NCI-H2171 (cell line): ENCODE data around the gene PRTN3.
"Not testable (repeated sequence)": the region's sequence is repeated elsewhere in the genome, so short reads cannot be mapped to it uniquely, and the experiment has no call there.

Experiments used
- DNase-seq: peaks from one replicate; lab custom pipeline; 2025; lab: John Stamatoyannopoulos, UW

Gene PRTN3

DNA sequence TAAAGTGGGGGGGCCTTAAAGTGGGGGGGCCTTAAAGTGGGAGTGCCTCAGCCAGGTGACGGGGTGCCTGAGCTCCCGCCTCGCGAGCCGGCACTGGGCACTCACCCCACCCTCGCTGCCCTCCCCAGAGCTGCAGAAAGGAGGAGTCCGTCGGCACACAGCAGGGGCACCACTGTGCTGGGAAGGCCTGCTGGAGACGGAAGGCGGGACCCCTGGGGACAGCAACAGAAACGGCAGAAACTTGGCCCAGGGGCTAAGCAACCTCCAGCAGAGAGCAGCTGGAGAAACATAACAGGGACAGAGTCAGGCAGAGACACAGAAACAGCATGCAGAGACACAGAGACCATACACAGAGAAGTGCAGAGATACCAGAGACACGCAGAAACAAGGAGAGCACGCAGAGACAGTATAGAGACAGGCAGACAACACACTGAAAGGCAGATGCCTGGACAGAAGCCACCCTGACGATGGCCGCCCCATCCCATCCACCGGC lies 26.5 kb downstream of the PRTN3 start:
- DNase-seq, result no peak

DNA sequence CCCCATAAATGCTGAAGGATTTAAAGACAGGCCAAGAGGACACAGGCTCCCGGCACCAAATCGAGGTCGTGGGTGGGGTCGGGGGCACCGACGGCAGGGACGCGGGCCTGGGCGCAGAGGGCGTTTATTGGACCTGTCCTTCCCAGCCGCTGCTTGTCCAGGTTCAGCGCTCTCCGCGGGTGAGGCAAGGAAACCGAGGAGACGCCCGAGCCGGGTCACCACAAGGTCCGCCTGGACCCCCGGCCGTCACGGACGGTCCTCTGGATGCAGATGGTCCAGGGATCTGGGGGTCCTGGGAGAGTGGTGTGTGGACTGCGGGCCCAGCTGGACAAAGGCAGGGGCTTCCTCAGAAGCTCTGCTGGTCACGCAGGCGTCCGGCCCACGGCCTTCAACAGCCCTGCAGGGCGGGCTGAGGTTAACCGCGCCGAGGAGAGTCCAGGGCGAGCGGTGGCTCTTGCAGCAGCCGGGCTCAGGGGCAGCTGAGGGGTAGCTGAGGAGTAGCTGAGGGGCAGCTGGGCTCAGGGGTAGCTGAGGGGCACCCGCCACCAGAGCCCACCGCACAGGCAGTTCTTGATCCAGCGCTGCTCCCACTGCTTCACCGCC lies 27.2 kb downstream of the PRTN3 start:
- DNase-seq, result no peak

DNA sequence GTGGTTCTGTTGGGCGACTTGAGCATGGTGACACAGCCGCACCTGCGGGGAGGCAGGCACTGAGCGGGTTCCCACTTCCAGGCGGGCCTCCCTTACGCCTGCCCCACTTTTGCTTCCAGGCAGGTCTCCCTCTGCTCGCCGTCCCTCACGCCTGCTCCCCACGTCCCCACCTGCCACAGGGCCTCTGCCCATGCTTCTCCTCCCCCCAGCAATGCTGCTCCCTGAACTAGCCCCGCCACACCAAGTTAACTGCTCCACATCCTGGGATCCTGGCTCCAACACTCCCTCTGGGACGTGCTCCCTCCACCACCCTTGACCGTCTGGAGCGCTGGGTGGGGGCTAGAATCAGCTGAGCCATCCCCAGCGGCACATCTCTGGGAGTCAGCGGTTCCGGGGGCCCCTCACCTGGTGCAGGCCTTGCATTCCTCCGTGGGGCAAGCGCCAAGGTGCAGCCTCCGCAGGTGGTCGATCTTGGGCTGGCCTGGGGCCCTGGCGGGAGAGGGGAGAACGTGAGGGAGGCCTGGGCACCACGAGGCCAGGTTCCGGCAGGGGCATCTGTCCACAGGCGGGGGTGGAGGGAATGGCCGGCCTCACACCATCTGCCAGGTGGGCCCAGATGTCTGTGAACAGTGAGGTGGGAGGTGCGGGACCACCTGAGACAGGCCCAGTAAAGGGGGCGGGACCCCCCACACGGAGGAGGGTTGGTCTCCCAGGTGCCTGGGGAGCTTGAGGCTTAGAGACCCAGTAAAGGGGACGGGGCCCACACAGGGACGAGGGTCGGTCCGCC lies 27.9 kb downstream of the PRTN3 start:
- DNase-seq, result no peak

DNA sequence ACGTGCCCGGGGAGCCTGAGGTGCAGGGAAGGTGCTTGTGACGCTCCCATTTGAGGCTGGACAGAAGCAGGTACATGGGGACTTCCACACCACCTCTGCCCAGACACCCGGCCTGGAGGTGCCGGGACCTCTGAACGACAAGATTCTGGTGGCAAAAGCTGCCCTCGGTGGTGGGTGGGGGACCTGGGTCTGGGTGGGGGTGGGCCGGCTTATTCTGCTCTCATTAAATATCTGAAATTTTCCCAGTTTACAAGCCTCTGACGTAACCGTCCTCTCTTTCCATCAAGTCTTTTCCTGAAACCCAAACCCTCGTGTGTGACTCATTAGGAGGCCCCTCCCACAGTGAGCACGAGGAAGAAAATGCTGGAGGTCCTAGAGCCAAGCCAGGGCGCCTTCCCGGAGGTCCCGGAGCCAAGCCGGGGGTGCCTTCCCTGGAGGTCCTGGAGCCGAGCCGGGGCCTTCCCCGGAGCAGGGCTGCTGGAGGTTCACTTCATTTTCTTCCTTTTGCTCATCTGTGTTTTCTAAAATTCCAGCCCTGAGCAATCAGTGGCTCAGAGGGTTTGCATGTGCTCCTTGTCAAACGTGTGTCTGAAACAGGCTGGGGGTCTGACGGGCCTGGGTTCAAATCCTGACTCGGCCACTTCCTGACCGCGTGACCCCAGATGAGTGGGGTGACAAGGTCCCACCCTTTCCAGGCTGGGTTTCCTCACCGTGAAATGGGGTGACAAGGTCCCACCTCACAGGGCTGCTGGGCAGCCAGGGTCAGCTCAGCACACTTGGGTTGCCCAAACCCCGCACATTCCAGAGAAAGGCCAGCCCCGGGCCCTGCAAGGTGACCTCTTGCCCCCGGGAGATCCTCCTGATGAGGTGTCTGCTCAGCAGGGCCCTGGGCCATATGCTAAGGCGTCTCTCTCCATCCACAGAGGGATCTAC lies 28.7 kb downstream of the PRTN3 start:
- DNase-seq, result no peak

DNA sequence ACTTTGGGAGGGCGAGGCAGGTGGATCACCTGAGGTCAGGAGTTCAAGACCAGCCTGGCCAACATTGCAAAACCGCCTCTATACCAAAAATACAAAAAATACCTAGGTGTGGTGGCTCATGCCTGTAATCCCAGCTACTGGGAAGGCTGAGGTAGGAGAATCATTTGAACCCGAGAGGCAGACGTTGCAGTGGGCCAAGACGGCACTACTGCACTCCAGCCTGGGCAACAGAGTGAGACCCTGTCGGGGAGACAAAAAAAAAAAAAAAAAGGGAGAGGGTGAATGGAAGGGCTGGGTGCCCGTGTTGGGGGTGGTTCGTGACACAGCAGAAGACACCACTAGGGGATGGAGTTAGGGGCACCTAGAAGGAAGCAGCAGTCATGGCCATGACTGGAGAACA lies 29.5 kb downstream of the PRTN3 start:
- DNase-seq, result no peak

DNA sequence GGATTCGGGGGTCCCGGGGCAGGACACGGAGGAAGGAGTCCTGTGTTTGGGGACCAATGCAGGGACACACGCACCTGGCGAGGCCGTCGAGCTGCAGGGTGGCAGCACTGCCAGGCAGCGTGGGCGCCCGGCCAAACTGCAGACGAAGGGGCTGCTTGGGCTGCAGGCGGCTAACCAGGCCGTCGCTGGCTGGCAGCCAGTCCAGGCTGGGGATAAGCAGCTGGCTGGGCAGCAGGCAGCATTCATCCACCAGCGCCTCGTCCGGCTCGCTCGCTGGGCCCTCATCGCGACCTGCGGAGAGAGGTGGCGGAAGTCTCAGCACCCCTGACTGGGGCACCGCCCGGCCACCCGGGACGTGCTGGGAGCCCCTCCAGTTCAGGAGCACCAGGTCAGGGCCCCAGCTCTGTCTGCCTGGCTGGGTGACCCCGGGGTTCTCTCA lies 30.2 kb downstream of the PRTN3 start:
- no peak for DNase-seq

DNA sequence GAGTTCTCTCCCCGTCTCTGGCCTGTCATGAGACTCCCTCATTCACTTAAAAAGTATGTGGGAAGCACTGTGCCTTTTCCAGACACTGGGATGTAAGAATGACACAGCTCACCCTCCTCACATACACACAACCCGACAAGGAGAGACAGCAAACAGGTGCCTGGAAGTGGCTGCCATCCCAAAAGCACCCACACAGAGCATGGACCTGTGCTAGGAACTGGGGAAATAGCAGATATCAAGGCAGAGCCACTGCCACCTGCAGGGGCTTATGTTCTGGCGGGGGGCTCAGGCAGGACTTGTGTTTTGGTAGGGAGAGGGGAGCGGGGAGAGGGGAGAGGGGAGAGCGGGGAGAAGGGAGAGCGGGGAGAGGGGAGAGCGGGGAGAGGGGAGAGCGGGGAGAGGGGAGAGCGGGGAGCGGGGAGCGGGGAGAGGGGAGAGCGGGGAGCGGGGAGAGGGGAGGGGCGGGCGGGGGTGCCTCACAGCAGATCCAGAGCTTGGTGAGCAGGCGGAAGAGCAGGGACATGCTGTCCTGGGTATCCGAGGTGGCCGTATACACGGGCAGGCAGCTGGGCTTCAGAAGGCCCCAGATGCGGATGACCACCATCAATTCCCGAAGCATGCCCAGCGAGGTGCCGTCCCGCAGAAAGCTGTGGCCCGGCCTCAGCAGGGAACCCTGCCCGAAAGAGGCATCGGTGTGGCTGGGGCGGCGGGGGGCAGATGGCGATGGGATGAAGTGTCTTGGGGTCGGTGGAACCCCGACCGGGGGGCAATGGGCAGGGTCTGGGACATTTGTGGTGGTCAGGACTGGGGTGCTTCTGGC lies 30.9 kb downstream of the PRTN3 start:
- no peak for DNase-seq

DNA sequence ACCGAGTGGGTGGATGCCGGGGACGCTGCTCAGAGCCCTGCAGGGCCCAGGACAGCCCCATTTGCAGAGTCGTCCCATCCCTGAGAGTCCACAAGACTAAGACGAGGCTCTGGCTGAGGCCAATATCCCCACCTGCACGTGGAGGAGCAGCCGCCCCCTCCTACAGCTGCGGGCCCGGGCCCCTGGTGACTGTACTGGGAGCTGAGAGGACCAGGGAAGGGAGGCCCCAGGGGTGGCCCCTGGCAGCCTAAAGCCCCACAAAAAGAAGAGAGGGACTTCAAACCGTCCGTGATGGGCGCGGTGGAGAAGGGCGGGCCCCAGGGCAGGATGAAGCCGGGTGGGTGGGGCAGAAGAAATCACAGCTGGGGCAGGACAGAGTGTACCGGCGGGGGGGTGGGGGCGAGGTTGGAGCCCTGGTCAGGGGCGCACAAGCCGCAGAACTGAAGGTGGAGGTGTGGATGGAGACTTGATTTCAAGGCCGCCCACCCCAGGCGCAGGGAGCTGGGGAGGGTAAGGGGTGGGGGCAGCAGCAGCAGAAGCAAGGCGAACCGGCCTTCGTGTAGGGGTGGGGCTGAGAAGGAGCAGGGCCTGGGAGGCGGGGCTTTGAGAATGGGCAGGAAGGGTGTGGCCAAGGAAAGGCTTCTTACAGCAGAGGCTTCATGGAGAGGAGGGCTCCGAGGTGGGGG lies 31.6 kb downstream of the PRTN3 start:
- DNase-seq, result peak; percentile 77

DNA sequence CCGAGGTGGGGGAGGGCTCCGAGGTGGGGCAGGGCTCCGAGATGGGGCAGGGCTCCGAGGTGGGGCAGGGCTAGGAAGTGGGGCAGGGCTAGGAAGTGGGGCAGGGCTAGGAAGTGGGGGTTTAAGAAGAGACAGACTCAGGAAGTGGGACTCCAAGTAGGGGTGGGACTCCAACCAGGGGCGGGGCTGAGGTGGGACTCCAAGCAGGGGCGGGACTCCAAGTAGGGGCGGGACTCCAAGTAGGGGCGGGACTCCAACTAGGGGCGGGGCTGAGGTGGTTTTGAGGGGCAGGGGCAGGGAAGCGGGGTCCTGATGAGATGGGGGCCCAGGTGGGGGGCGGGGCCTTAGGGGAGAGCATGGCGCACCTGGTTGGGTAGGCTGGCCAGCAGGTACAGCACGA lies 32.3 kb downstream of the PRTN3 start:
- DNase-seq, result no peak

DNA sequence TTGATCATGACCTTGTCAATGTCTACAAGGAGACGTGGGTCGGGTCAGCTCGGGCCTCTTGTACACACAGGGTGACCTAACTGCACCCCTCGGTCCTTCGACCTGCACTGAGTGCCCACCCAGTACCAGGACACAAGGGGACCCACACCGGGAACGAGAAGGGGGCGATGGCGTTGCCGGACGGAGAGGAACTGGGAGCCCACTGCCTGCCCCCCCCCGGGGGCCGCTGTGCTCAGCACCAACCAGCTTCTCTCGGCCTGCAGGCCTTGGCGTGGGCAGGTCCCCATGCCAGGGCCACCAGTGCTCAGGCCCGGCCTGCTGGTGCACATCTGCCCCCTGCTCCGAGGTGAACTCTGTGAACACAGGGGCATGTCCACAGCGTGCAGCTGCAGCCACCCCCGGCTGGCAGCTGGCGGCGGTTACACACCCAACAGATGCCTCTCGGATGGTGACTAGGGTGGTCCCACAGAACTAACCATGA lies 32.8 kb downstream of the PRTN3 start:
- DNase-seq, result no peak

DNA sequence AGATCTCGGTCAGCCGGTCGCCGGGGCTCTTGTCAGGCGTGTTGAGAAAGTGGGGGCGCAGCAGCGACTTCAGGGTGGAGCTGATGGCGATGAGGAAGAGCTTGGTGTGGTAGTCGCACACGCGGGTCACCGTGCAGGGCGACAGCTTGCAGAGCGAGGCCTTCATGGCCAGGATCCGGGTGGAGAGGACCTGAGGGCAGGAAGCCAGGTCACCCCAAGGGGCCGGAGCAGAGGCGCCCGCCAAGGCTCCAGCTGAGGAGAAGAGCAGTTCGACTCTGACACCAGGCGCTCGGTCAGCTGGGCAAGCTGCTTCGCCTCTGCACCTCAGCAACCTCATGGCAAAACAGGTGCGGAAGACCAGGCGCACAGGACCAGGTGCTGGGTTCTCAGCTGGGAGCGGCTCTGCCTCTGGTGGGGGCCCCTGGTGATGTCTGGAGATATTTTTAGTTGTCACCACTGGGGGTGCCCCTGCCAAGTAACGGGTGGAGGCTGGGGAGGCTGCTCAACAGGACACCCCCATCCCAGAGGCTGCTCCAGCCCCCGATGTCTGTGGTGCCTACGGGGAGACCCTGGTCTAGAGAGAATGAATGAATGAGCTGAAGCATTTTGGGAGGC lies 34.6 kb downstream of the PRTN3 start:
- DNase-seq, result no peak

DNA sequence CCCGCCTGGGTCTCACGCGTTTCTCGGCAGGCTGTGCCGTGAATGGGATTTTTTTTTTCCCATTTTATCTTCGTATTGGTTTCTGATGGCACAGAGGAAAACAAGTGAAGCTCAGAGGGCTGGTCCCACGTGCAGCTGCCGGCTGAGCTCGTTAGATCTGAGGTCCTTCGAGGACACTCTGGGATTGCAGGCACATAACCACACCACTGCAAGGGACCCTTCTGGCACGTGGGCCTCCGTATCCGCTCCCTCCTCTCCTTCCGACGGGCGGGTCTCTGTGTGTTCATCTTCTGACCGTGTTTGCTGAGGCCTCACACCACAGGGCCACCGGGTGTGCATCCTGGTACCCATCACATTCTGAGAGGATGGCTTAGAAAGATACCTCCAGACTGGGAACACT lies 35.3 kb downstream of the PRTN3 start:
- no peak for DNase-seq

DNA sequence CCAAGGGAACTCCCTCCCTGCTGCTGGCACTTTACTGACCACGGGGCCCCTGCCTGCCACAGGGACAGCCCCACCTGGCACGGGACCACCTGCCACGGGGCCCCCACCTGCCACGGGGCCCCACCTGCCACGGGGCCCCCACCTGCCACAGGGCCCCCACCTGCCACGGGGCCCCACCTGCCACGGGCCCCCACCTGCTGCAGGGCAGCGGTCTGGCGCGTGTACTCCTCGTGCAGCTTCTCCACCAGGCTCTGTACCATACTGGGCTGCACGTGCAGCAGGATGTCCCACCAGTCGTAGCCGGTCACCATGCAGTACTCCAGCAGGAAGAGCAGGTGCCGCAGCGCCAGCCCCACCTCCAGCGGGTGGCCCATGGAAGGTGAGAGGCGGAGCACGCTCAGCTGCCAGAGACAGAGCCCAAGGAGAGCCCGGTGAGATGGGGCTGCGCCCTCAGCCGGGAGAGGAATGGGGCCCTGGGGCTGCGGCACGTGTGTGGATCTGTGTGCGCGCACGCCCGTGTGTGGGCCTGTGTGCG lies 36.0 kb downstream of the PRTN3 start:
- DNase-seq, result no peak

DNA sequence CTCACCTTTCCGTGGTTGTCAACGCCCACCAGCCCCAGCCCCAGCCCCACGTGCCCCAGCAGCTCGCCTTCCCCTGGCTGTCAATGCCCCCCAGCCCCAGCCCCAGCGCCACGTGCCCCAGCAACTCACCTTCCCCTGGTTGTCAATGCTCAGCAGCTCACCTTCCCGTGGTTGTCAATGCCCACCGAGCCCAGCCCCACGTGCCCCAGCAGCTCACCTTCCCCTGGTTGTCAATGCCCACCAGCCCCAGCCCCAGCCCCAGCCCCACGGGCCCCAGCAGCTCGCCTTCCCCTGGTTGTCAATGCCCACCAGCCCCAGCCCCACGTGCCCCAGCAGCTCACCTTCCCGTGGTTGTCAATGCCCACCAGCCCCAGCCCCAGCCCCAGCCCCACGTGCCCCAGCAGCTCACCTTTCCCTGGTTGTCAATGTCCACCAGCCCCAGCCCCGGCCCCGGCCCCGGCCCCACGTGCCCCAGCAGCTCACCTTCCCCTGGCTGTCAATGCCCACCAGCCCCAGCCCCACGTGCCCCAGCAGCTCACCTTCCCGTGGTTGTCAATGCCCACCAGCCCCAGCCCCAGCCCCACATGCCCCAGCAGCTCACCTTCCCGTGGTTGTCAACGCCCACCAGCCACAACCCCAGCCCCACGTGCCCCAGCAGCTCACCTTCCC lies 37.3 kb downstream of the PRTN3 start:
- DNase-seq, result not testable (repeated sequence)

DNA sequence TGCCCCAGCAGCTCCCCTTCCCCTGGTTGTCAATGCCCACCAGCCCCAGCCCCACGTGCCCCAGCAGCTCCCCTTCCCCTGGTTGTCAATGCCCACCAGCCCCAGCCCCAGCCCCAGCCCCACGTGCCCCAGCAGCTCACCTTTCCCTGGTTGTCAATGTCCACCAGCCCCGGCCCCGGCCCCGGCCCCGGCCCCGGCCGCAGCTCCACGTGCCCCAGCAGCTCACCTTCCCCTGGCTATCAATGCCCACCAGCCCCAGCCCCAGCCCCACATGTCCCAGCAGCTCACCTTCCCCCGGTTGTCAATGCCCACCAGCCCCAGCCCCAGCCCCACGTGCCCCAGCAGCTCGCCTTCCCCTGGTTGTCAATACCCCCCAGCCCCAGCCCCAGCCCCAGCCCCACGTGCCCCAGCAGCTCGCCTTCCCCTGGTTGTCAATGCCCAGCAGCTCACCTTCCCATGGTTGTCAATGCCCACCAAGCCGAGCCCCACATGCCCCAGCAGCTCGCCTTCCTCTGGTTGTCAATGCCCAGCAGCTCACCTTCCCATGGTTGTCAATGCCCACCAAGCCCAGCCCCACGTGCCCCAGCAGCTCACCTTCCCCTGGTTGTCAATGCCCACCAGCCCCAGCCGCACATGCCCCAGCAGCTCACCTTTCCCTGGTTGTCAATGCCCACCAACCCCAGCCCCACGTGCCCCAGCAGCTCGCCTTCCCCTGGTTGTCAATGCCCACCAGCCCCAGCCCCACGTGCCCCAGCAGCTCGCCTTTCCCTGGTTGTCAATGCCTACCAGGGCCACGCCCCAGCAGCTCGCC lies 38.2 kb downstream of the PRTN3 start:
- DNase-seq, result not testable (repeated sequence)

DNA sequence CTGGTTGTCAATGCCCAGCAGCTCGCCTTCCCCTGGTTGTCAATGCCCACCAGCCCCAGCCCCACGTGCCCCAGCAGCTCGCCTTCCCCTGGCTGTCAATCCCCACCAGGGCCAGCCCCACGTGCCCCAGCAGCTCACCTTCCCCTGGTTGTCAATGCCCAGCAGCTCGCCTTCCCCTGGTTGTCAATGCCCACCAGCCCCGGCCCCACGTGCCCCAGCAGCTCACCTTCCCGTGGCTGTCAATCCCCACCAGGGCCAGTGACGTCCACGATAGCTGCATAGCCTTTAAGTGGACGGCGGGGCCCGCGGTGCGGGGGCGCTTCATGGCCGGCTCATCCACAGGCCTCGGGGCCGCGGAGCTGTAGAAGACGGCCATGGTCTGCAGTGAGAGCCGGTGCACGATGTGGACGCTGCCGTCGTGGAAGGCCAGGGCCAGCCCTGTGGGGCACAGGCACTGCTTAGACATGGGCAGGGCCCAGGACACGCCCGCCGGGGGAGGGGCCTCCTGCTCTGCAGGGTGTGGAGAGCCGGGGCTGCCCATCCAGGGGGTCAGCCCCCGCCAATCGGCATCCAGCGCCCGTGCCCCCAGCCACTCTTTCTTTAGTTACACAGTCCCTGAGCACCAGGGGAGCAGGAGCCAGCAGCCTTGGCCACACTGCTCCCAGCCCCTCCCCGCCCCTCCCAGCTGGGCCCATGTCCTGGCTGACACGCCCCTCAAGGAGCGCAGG lies 39.1 kb downstream of the PRTN3 start:
- DNase-seq, result no peak

DNA sequence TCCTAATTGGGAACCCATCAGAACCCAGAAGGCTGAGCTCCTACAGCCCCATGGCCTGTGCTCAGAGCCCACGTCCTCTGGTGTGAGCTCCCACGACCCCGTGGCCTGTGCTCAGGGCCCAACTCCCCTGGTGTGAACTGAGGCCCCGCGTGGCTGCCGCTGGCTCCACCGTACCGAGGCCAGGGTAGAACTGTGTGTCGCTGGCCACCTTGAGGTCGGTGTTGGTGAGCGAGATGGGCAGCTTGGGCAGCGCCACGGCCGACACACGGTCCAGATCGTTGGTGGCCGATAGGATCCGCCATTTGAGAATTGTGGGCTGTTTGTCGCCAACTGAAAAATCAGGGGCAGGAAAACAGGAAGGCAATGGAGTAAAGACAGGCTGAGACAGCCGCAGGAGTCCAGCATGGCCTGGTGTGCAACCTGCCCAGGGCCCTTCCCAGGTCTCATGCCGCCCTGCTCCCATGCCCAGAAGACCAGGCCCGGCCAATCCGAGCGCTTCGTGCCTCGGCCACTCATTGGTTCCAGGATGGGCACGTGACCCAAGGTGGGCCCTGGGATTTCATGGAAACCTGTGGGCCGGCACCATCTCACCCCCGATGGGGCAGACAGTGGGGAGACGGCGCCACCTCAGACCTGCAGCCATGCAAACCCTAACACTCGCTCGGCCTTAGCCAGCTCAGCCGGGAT lies 40.7 kb downstream of the PRTN3 start:
- DNase-seq, result no peak
